IPS-20b (cell line): ENCODE results near the gene POMC.
A peak's percentile ranks its signal among the peaks of the same experiment; 100 is the strongest.
"Not testable (repeated sequence)": the region's sequence is repeated elsewhere in the genome, so short reads cannot be mapped to it uniquely, and the experiment has no call there.

ENCODE experiments used
- H3K27ac ChIP-seq: one replicate; pipeline ENCODE4 v1.5.1; 2013; ENCODE audit warnings: low read length
- H3K27me3 ChIP-seq: 2 replicates; pipeline ENCODE4 v1.6.1; 2013; ENCODE audit warnings: mild to moderate bottlenecking, low read length, inconsistent platforms; ENCODE audit not compliant: insufficient read depth
- H3K36me3 ChIP-seq: 2 replicates; pipeline ENCODE4 v1.6.1; 2013; ENCODE audit warnings: low read depth, mild to moderate bottlenecking, inconsistent platforms, low read length, moderate library complexity; ENCODE audit not compliant: insufficient read depth
- H3K4me1 ChIP-seq: 2 replicates; pipeline ENCODE4 v1.6.1; 2013; ENCODE audit warnings: mild to moderate bottlenecking, control low read depth, inconsistent platforms, low read length, moderate library complexity; ENCODE audit not compliant: insufficient read depth
- H3K4me3 ChIP-seq: 2 replicates; pipeline ENCODE4 v1.5.1; 2013; ENCODE audit warnings: mild to moderate bottlenecking, low read length, inconsistent platforms
- H3K9ac ChIP-seq: 2 replicates; pipeline ENCODE4 v1.6.1; 2013; ENCODE audit warnings: low read depth, mild to moderate bottlenecking, inconsistent platforms, low read length, moderate library complexity
- H3K9me3 ChIP-seq: 2 replicates; pipeline ENCODE4 v1.6.1; 2013; ENCODE audit warnings: mild to moderate bottlenecking, low read depth, low read length, inconsistent platforms; ENCODE audit not compliant: insufficient read depth

POMC gene

GRCh38 chr2:25174192-25174861 is 5.9 kb upstream of the POMC start:
- H3K27me3 ChIP-seq, result peaks cover 22% of the 10 kb centered on the region
- no peak overlapping the region for H3K4me3 ChIP-seq
- H3K9me3 ChIP-seq, result no peaks in the 10 kb centered on the region
- H3K9ac ChIP-seq, result no peak overlapping the region
- no peaks in the 10 kb centered on the region for H3K36me3 ChIP-seq
- no peaks in the 10 kb centered on the region for H3K4me1 ChIP-seq
- H3K27ac ChIP-seq, result no peak overlapping the region

- H3K4me1 ChIP-seq, result no peaks in the 10 kb centered on the region
- H3K27ac ChIP-seq, result no peak overlapping the region
- H3K4me3 ChIP-seq, result no peak overlapping the region
- H3K27me3 ChIP-seq, result peaks cover 28% of the 10 kb centered on the region
- H3K36me3 ChIP-seq, result no peaks in the 10 kb centered on the region
- H3K9me3 ChIP-seq, result no peaks in the 10 kb centered on the region
- no peak overlapping the region for H3K9ac ChIP-seq
Measured at GRCh38 chr2:25173719-25174118, 5.3 kb upstream of the POMC start.

- Histone ChIP-seq H3K4me3 (no peak overlapping the region), H3K9me3 (no peaks in the 10 kb centered on the region), H3K27me3 (peaks cover 57% of the 10 kb centered on the region), H3K27ac (no peak overlapping the region), H3K36me3 (no peaks in the 10 kb centered on the region), H3K4me1 (no peaks in the 10 kb centered on the region), H3K9ac (no peak overlapping the region)
Measured at GRCh38 chr2:25170888-25171287, 2.5 kb upstream of the POMC start.

GRCh38 chr2:25169073-25169470 is 692 bp upstream of the POMC start:
- no peak overlapping the region for H3K27ac ChIP-seq
- H3K9ac ChIP-seq, result no peak overlapping the region; the same call in 1 of the 2 replicates
- H3K4me3 ChIP-seq, result peak overlapping the region; percentile 65; the same call in 1 of the 2 replicates
- no peaks in the 10 kb centered on the region for H3K9me3 ChIP-seq
- H3K36me3 ChIP-seq, result no peaks in the 10 kb centered on the region
- peaks cover 75% of the 10 kb centered on the region for H3K27me3 ChIP-seq
- H3K4me1 ChIP-seq, result no peaks in the 10 kb centered on the region

- Histone ChIP-seq H3K27me3 (peaks cover 72% of the 10 kb centered on the region), H3K4me3 (no peak overlapping the region), H3K9me3 (no peaks in the 10 kb centered on the region), H3K9ac (no peak overlapping the region), H3K36me3 (no peaks in the 10 kb centered on the region), H3K4me1 (no peaks in the 10 kb centered on the region), H3K27ac (no peak overlapping the region)
Measured at GRCh38 chr2:25165992-25166875, 2.1 kb downstream of the POMC start.

GRCh38 chr2:25164561-25164960 is 3.8 kb downstream of the POMC start:
- no peaks in the 10 kb centered on the region for H3K9me3 ChIP-seq
- H3K4me1 ChIP-seq, result peaks cover 3% of the 10 kb centered on the region; the same call in 1 of the 2 replicates
- peaks cover 55% of the 10 kb centered on the region for H3K27me3 ChIP-seq
- no peak overlapping the region for H3K27ac ChIP-seq
- no peak overlapping the region for H3K9ac ChIP-seq
- H3K36me3 ChIP-seq, result no peaks in the 10 kb centered on the region
- H3K4me3 ChIP-seq, result no peak overlapping the region

GRCh38 chr2:25162061-25162460 is 6.3 kb downstream of the POMC start:
- H3K27me3 ChIP-seq, result peaks cover 30% of the 10 kb centered on the region
- not testable (repeated sequence) for H3K4me1 ChIP-seq, H3K27ac ChIP-seq, H3K4me3 ChIP-seq, H3K9ac ChIP-seq, H3K36me3 ChIP-seq, H3K9me3 ChIP-seq

- Histone ChIP-seq H3K36me3 (no peaks in the 10 kb centered on the region), H3K27ac (no peak overlapping the region), H3K9me3 (no peaks in the 10 kb centered on the region), H3K9ac (no peak overlapping the region), H3K4me3 (no peak overlapping the region), H3K4me1 (peaks cover 3% of the 10 kb centered on the region; the same call in 1 of the 2 replicates), H3K27me3 (peaks cover 21% of the 10 kb centered on the region)
Measured at GRCh38 chr2:25161055-25161781, 7.2 kb downstream of the POMC start.

GRCh38 chr2:25160376-25160775 is 8.0 kb downstream of the POMC start:
- no peak overlapping the region for H3K4me3 ChIP-seq
- no peaks in the 10 kb centered on the region for H3K9me3 ChIP-seq
- H3K27me3 ChIP-seq, result peaks cover 13% of the 10 kb centered on the region
- H3K36me3 ChIP-seq, result no peaks in the 10 kb centered on the region
- no peak overlapping the region for H3K9ac ChIP-seq
- H3K27ac ChIP-seq, result no peak overlapping the region
- H3K4me1 ChIP-seq, result peaks cover 3% of the 10 kb centered on the region; the same call in 1 of the 2 replicates

GRCh38 chr2:25159949-25160348 is 8.4 kb downstream of the POMC start:
- Histone ChIP-seq H3K4me3 (no peak overlapping the region), H3K9me3 (no peaks in the 10 kb centered on the region), H3K4me1 (peaks cover 3% of the 10 kb centered on the region; the same call in 1 of the 2 replicates), H3K27me3 (peaks cover 9% of the 10 kb centered on the region), H3K36me3 (no peaks in the 10 kb centered on the region), H3K9ac (no peak overlapping the region), H3K27ac (no peak overlapping the region)

GRCh38 chr2:25158096-25158852 is 10.1 kb downstream of the POMC start:
- no peak overlapping the region for H3K9ac ChIP-seq
- no peaks in the 10 kb centered on the region for H3K36me3 ChIP-seq
- peaks cover 3% of the 10 kb centered on the region; the same call in 1 of the 2 replicates for H3K4me1 ChIP-seq
- H3K27me3 ChIP-seq, result no peaks in the 10 kb centered on the region
- H3K9me3 ChIP-seq, result no peaks in the 10 kb centered on the region
- H3K27ac ChIP-seq, result no peak overlapping the region
- H3K4me3 ChIP-seq, result no peak overlapping the region
